ENCODE results near the gene SHISA5. TPM values are rescaled to one million over a fixed set of nuclear protein-coding genes. Genes with fewer than 3 reads are reported as not detected.

Gene SHISA5
- total and polyA plus RNA-seq, 2 donors (not counting 1 experiment from before 2014, with no cell fraction given), result 147 to 183 TPM

- Histone ChIP-seq H3K9me3 (ENCODE audit: control extremely low read depth in 1 of 3, control insufficient read depth in 2 of 3, insufficient read depth in 1 of 3, low read length in 2 of 3) (no peaks in the 10 kb centered on the region), H3K4me3 (ENCODE audit: control extremely low read depth in 1 of 5, extremely low read depth in 1 of 5, insufficient read depth in 1 of 5, low read depth in 2 of 5, low read length in 4 of 5) (peak overlapping the region; percentile 36 to 82 (median 73)), H3K9ac (ENCODE audit: low read length) (peak overlapping the region; percentile 76), H4K20me1 (ENCODE audit: control insufficient read depth, insufficient read depth, low read length, poor library complexity, severe bottlenecking) (peaks cover 12% of the 10 kb centered on the region), H3K79me2 (ENCODE audit: control insufficient read depth, insufficient read depth, low read length) (peaks cover 38% of the 10 kb centered on the region), H3K27ac (ENCODE audit: low read length in 2 of 2) (peak overlapping the region; percentile 33 to 69), H3K4me1 (ENCODE audit: control insufficient read depth in 2 of 2, insufficient read depth in 2 of 2, low read length in 2 of 2) (peaks cover 25 to 33% of the 10 kb centered on the region in 2 donors), H2AFZ (ENCODE audit: insufficient read depth, low read depth, low read length, poor library complexity, severe bottlenecking) (peak overlapping the region; percentile 84), H3K4me2 (replicated peaks; ENCODE audit: low read depth, low read length, poor library complexity, severe bottlenecking) (peak overlapping the region; percentile 75), H3K27me3 (replicated peaks in 1 of 4; ENCODE audit: control extremely low read depth in 1 of 4, control insufficient read depth in 3 of 4, insufficient read depth in 4 of 4, low read length in 3 of 4) (no peaks in the 10 kb centered on the region), H3K36me3 (replicated peaks in 1 of 2; ENCODE audit: control extremely low read depth in 1 of 2, control insufficient read depth in 1 of 2, extremely low read depth in 1 of 2, insufficient read depth in 2 of 2, low read length in 1 of 2) (peaks cover 0 to 32% of the 10 kb centered on the region in 2 experiments)
- 28% methylated on average over 4 of the region's 6 CpGs for WGBS (ENCODE audit: insufficient coverage)
- Mint-ChIP-seq H3K4me3 (peak overlapping the region; percentile 91), H3K27me3 (no peaks in the 10 kb centered on the region), H3K9me3 (ENCODE audit: insufficient read depth) (no peaks in the 10 kb centered on the region), H3K27ac (peak overlapping the region; percentile 91), H3K4me1 (peaks cover 41% of the 10 kb centered on the region)
- ATAC-seq (ENCODE audit: low read depth) (no peak), DNase-seq (no peak)
- ChIA-PET POLR2A (interaction anchor here (0.8 to 2.0 kb wide), 2 partner anchors 20 to 31 kb away, joined by 3 to 12 read pairs; a partner anchor contains a TSS), CTCF (interaction anchor here (0.6 to 12.1 kb wide), 8 partner anchors 11 to 408 kb away, joined by 3 to 116 read pairs (median 8); a partner anchor contains a TSS)
- TF ChIP-seq, protein P1, sequence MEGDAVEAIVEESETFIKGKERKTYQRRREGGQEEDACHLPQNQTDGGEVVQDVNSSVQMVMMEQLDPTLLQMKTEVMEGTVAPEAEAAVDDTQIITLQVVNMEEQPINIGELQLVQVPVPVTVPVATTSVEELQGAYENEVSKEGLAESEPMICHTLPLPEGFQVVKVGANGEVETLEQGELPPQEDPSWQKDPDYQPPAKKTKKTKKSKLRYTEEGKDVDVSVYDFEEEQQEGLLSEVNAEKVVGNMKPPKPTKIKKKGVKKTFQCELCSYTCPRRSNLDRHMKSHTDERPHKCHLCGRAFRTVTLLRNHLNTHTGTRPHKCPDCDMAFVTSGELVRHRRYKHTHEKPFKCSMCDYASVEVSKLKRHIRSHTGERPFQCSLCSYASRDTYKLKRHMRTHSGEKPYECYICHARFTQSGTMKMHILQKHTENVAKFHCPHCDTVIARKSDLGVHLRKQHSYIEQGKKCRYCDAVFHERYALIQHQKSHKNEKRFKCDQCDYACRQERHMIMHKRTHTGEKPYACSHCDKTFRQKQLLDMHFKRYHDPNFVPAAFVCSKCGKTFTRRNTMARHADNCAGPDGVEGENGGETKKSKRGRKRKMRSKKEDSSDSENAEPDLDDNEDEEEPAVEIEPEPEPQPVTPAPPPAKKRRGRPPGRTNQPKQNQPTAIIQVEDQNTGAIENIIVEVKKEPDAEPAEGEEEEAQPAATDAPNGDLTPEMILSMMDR (IDR thresholded peaks at IDR 0.05), result no peak
- TF ChIP-seq EZH2 (IDR thresholded peaks at IDR 0.05; ENCODE audit: borderline replicate concordance, insufficient read depth, low read depth, low read length, poor library complexity, severe bottlenecking), result no peak
- intact Hi-C loops (cut with micrococcal nuclease), result loop anchor here (1.0 to 10.0 kb wide), 5 partner anchors 20 to 359 kb away; partner anchors contain the start of gene NME6
These were observed 57.9 kb downstream of the SHISA5 start for GRCh38 chr3:48446043-48446424.

DNA sequence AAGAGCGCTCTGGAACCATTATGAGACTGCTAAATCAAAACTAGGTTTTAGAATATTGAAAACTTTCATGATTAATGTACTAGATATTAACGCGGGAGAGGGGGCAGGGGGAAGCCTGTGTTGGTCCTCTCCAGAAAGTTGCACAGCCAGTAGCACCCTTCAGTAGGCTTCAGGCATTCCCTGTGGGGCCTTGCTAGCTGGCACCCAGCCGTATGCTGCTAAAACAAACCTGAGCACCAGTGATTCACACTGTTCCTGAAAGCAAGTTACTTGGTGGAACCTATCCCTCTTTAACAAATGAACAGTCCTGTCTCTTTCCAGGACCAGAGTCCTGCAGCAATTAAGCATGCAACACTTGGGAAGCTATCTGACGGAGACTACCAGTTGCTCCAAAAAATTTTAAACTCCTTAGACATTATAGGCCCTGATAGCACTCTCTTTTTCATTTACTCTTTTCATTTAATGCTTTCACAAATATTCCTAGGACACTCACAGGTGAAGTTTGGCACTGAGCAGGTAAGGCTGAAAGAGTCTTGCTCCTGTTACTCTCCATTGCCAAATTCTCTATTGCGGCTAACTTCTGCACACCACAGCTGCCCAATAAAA is 58.6 kb downstream of the SHISA5 start:
- H3K4me3 ChIP-seq (ENCODE audit: control extremely low read depth in 1 of 5, extremely low read depth in 1 of 5, insufficient read depth in 1 of 5, low read depth in 2 of 5, low read length in 4 of 5), result no peak overlapping the region
- ATAC-seq (ENCODE audit: low read depth) (no peak), DNase-seq (no peak)
- H3K4me2 ChIP-seq (replicated peaks; ENCODE audit: low read depth, low read length, poor library complexity, severe bottlenecking), result peak overlapping the region; percentile 75
- no peaks in the 10 kb centered on the region for H3K27me3 ChIP-seq (replicated peaks in 1 of 4; ENCODE audit: control extremely low read depth in 1 of 4, control insufficient read depth in 3 of 4, insufficient read depth in 4 of 4, low read length in 3 of 4)
- Mint-ChIP-seq H3K4me3 (peak overlapping the region; percentile 91), H3K27ac (peak overlapping the region; percentile 91), H3K4me1 (peaks cover 46% of the 10 kb centered on the region), H3K27me3 (no peaks in the 10 kb centered on the region), H3K9me3 (ENCODE audit: insufficient read depth) (no peaks in the 10 kb centered on the region)
- H4K20me1 ChIP-seq (ENCODE audit: control insufficient read depth, insufficient read depth, low read length, poor library complexity, severe bottlenecking), result peaks cover 12% of the 10 kb centered on the region
- H3K9ac ChIP-seq (ENCODE audit: low read length), result no peak overlapping the region
- peaks cover 0 to 30% of the 10 kb centered on the region in 2 experiments for H3K36me3 ChIP-seq (replicated peaks in 1 of 2; ENCODE audit: control extremely low read depth in 1 of 2, control insufficient read depth in 1 of 2, extremely low read depth in 1 of 2, insufficient read depth in 2 of 2, low read length in 1 of 2)
- H3K4me1 ChIP-seq (ENCODE audit: control insufficient read depth in 2 of 2, insufficient read depth in 2 of 2, low read length in 2 of 2), result peaks cover 25 to 38% of the 10 kb centered on the region in 2 donors
- peaks cover 45% of the 10 kb centered on the region for H3K79me2 ChIP-seq (ENCODE audit: control insufficient read depth, insufficient read depth, low read length)
- H3K27ac ChIP-seq (ENCODE audit: low read length in 2 of 2), result peak overlapping the region in 1 of 2 donors; percentile 69
- intact Hi-C loops (cut with micrococcal nuclease), result loop anchor here (5.0 to 10.0 kb wide), 2 partner anchors 141 to 358 kb away; partner anchors contain the start of gene NME6
- WGBS (ENCODE audit: insufficient coverage), result 94% methylated on average over 3 of the region's 6 CpGs
- no peak overlapping the region for H2AFZ ChIP-seq (ENCODE audit: insufficient read depth, low read depth, low read length, poor library complexity, severe bottlenecking)
- H3K9me3 ChIP-seq (ENCODE audit: control extremely low read depth in 1 of 3, control insufficient read depth in 2 of 3, insufficient read depth in 1 of 3, low read length in 2 of 3), result no peaks in the 10 kb centered on the region
- no peak for TF ChIP-seq EZH2 (IDR thresholded peaks at IDR 0.05; ENCODE audit: borderline replicate concordance, insufficient read depth, low read depth, low read length, poor library complexity, severe bottlenecking)
- TF ChIP-seq, protein P1 (IDR thresholded peaks at IDR 0.05), result no peak
- ChIA-PET POLR2A (interaction anchor here (2.0 kb wide), 1 partner anchor 21 kb away, joined by 12 read pairs; a partner anchor contains a TSS), CTCF (interaction anchor here (0.7 to 12.1 kb wide), 9 partner anchors 11 to 172 kb away, joined by 3 to 116 read pairs (median 7); partner anchors contain the start of gene PLXNB1)

All from B cell (primary cell).